GM23338 (cell line): ENCODE measurements around the gene ZNF479. TPM values are rescaled to one million over a fixed set of nuclear protein-coding genes. Genes with fewer than 3 reads are reported as not detected.

ENCODE experiments used
- ATAC-seq: fragments of 200-7000 bp; cut with Tn5 transposase; 3 replicates; pipeline ENCODE4 v1.9.1; 2020
- DNase-seq: peaks from one replicate; pipeline ENCODE4 v3.0.0-alpha.2; 2015; ENCODE audit warnings: low spot score
- H2AFZ ChIP-seq: fragments of 200-600 bp; sonication (generic); 2 replicates; pipeline ENCODE4 v1.8.0; 2016; ENCODE audit warnings: antibody characterized with exemption, mild to moderate bottlenecking, moderate library complexity
- H3F3A ChIP-seq: fragments of 200-600 bp; sonication (generic); replicated peaks from 2 replicates; pipeline ENCODE4 v1.8.0; 2017; ENCODE audit warnings: antibody characterized with exemption, mixed run types, low read depth
- H3K27ac ChIP-seq: fragments of 200-600 bp; sonication (generic); 2 replicates; pipeline ENCODE4 v1.6.1; 2016; ENCODE audit warnings: low read depth
- H3K27me3 ChIP-seq: fragments of 200-600 bp; sonication (generic); 2 replicates; pipeline ENCODE4 v1.8.0; 2016; ENCODE audit warnings: mild to moderate bottlenecking, mixed run types, moderate library complexity; ENCODE audit not compliant: insufficient read depth
- H3K36me3 ChIP-seq: fragments of 200-600 bp; sonication (generic); 2 replicates; pipeline ENCODE4 v1.8.0; 2016; ENCODE audit warnings: mild to moderate bottlenecking; ENCODE audit not compliant: insufficient read depth
- H3K4me1 ChIP-seq: fragments of 200-600 bp; sonication (generic); 2 replicates; pipeline ENCODE4 v1.8.0; 2016; ENCODE audit warnings: mild to moderate bottlenecking, moderate library complexity; ENCODE audit not compliant: insufficient read depth
- H3K4me2 ChIP-seq: fragments of 200-600 bp; sonication (generic); 2 replicates; pipeline ENCODE4 v1.7.1; 2017; ENCODE audit warnings: mixed run types
- H3K4me3 ChIP-seq: fragments of 200-600 bp; sonication (generic); 2 replicates; pipeline ENCODE4 v1.6.1; 2016; ENCODE audit warnings: mixed run types
- H3K79me2 ChIP-seq: fragments of 200-600 bp; sonication (generic); replicated peaks from 2 replicates; pipeline ENCODE4 v1.8.0; 2017; ENCODE audit warnings: mild to moderate bottlenecking; ENCODE audit not compliant: insufficient read depth
- H3K9me2 ChIP-seq: fragments of 200-600 bp; sonication (generic); 2 replicates; pipeline ENCODE4 v1.8.0; 2017; ENCODE audit not compliant: insufficient read depth
- H4K20me1 ChIP-seq: fragments of 200-600 bp; sonication (generic); replicated peaks from 2 replicates; pipeline ENCODE4 v1.8.0; 2017; ENCODE audit warnings: mild to moderate bottlenecking; ENCODE audit not compliant: insufficient read depth
- H3K27ac Mint-ChIP-seq: 2 replicates; pipeline ENCODE4 v1.8.0; 2020; ENCODE audit warnings: inconsistent platforms, mild to moderate bottlenecking, moderate library complexity, mixed read lengths
- H3K27me3 Mint-ChIP-seq: 3 replicates; pipeline ENCODE4 v1.8.0; 2022; ENCODE audit warnings: low read depth, mild to moderate bottlenecking, moderate library complexity, mixed read lengths, inconsistent platforms; ENCODE audit not compliant: insufficient read depth, poor library complexity
- H3K36me3 Mint-ChIP-seq: 3 replicates; pipeline ENCODE4 v1.8.0; 2021; ENCODE audit warnings: low read depth, mild to moderate bottlenecking, inconsistent platforms, moderate library complexity, mixed read lengths
- H3K4me1 Mint-ChIP-seq: 3 replicates; pipeline ENCODE4 v1.8.0; 2020; ENCODE audit warnings: mild to moderate bottlenecking, inconsistent platforms, mixed read lengths
- H3K4me3 Mint-ChIP-seq: 3 replicates; pipeline ENCODE4 v1.8.0; 2021; ENCODE audit warnings: moderate library complexity, mild to moderate bottlenecking, inconsistent platforms, mixed read lengths
- H3K9me3 Mint-ChIP-seq: 3 replicates; pipeline ENCODE4 v1.8.0; 2020; ENCODE audit warnings: moderate library complexity, mild to moderate bottlenecking, inconsistent platforms, mixed read lengths
- CREB1 ChIP-seq: fragments of 250-450 bp; sonication (Bioruptor Pico); IDR thresholded peaks from 2 replicates; pipeline ENCODE4 v1.5.0; 2020; ENCODE audit warnings: low read depth, mild to moderate bottlenecking, moderate library complexity
- EZH2 ChIP-seq: fragments of 200-600 bp; sonication (generic); IDR thresholded peaks from one replicate; pipeline ENCODE4 v1.8.0; 2017; ENCODE audit warnings: antibody characterized with exemption, mild to moderate bottlenecking, low read depth; ENCODE audit not compliant: unreplicated experiment
- EZH2phosphoT487 ChIP-seq: fragments of 200-600 bp; sonication (generic); IDR thresholded peaks from one replicate; pipeline ENCODE4 v1.8.1; 2018; ENCODE audit warnings: antibody characterized with exemption; ENCODE audit not compliant: unreplicated experiment
- JUNB ChIP-seq: IDR thresholded peaks from one replicate; pipeline ENCODE4 v1.6.1; 2016; ENCODE audit warnings: antibody characterized with exemption; ENCODE audit not compliant: unreplicated experiment
- NANOG ChIP-seq: IDR thresholded peaks from 2 replicates; pipeline ENCODE4 v1.6.1; 2016; ENCODE audit warnings: antibody characterized with exemption, borderline replicate concordance
- POLR2AphosphoS5 ChIP-seq: IDR thresholded peaks from 2 replicates; pipeline ENCODE4 v1.6.1; 2016; ENCODE audit warnings: antibody characterized with exemption, low read depth
- STAT1 ChIP-seq: IDR thresholded peaks from one replicate; pipeline ENCODE4 v1.6.1; 2016; ENCODE audit warnings: antibody characterized with exemption; ENCODE audit not compliant: unreplicated experiment
- ZNF114 ChIP-seq: fragments of 250-450 bp; sonication (Bioruptor Pico); IDR thresholded peaks from 2 replicates; pipeline ENCODE4 v1.5.0; 2020; ENCODE audit warnings: mild to moderate bottlenecking, moderate library complexity
- ZNF331 ChIP-seq: fragments of 250-450 bp; sonication (Bioruptor Pico); IDR thresholded peaks from 2 replicates; pipeline ENCODE4 v1.5.0; 2020; ENCODE audit warnings: low read depth, mild to moderate bottlenecking, moderate library complexity
- polyA plus RNA-seq: library from polyadenylated mRNA; unstranded; fragments of >200 nt; fragmentation: Nextera tagmentation; extraction: Ambion mirVana; gene quantifications from 2 replicates; pipeline ENCODE4 v1.2.1, GENCODE V29; 2016
- total RNA-seq: library from RNA; depleted of rRNA; stranded (reverse); fragments of >200 nt; shearing (Covaris generic); gene quantifications from 2 replicates; pipeline ENCODE4 v1.2.3, GENCODE V29; 2014
- TF ChIP-seq, protein P1 (sequence below), 2 experiments: fragments of 200-600 bp in 1 of 2; sonication (generic) in 1 of 2; conservative IDR thresholded peaks; 2 replicates each; pipeline versions ENCODE4 v1.5.1 to v1.6.1; 2016 to 2017; ENCODE audit warnings: antibody characterized with exemption in 2 of 2, low read depth in 2 of 2, mild to moderate bottlenecking in 2 of 2, moderate library complexity in 1 of 2
- TF ChIP-seq, protein P2 (sequence below): IDR thresholded peaks from one replicate; pipeline ENCODE4 v1.6.1; 2018; ENCODE audit warnings: antibody characterized with exemption; ENCODE audit not compliant: unreplicated experiment
- TF ChIP-seq, protein P3 (sequence below): IDR thresholded peaks from 2 replicates; pipeline ENCODE4 v1.6.1; 2016; ENCODE audit warnings: antibody characterized with exemption
- TF ChIP-seq, protein P4 (sequence below): fragments of 250-450 bp; sonication (Bioruptor Pico); IDR thresholded peaks from 2 replicates; pipeline ENCODE4 v1.5.0; 2020; ENCODE audit warnings: mild to moderate bottlenecking, moderate library complexity

ZNF479 gene
- total and polyA plus RNA-seq, 2 experiments from 2014 or later: not detected

DNA sequence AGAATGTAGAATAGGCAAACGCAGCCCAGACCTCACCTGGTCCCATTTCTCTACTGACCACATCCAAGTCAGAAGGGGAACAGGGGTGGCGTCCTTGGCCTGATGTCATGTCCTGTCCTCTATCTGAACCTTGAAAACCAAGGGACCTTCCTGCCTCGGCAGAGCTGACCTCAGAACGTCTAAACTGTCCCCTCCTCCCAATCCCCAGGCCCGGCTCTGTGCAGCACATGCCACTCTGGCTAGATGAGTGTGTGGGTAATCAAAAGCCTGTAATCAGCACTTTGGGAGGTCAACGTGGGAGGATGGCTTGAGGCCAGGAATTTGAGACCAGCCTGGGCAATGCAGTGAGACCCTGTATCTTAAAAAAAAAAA, 46.5 kb upstream of the ZNF479 start:
- no peaks in the 10 kb centered on the region for H3K79me2 ChIP-seq
- Mint-ChIP-seq H3K4me1 (no peaks in the 10 kb centered on the region), H3K27ac (no peak overlapping the region), H3K27me3 (peaks cover 7% of the 10 kb centered on the region), H3K36me3 (peaks cover 33% of the 10 kb centered on the region), H3K9me3 (peaks cover 69% of the 10 kb centered on the region), H3K4me3 (no peak overlapping the region)
- DNase-seq (no peak), ATAC-seq (no peak)
- no peak overlapping the region for H3K4me3 ChIP-seq
- no peak overlapping the region for H3K4me2 ChIP-seq
- H2AFZ ChIP-seq: no peak overlapping the region
- H3K4me1 ChIP-seq: no peaks in the 10 kb centered on the region
- no peak overlapping the region for H3K27ac ChIP-seq
- no peaks in the 10 kb centered on the region for H3K27me3 ChIP-seq
- H3K9me2 ChIP-seq: no peaks in the 10 kb centered on the region
- TF ChIP-seq, protein P1, sequence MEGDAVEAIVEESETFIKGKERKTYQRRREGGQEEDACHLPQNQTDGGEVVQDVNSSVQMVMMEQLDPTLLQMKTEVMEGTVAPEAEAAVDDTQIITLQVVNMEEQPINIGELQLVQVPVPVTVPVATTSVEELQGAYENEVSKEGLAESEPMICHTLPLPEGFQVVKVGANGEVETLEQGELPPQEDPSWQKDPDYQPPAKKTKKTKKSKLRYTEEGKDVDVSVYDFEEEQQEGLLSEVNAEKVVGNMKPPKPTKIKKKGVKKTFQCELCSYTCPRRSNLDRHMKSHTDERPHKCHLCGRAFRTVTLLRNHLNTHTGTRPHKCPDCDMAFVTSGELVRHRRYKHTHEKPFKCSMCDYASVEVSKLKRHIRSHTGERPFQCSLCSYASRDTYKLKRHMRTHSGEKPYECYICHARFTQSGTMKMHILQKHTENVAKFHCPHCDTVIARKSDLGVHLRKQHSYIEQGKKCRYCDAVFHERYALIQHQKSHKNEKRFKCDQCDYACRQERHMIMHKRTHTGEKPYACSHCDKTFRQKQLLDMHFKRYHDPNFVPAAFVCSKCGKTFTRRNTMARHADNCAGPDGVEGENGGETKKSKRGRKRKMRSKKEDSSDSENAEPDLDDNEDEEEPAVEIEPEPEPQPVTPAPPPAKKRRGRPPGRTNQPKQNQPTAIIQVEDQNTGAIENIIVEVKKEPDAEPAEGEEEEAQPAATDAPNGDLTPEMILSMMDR (conservative IDR thresholded peaks at IDR 0.05; ENCODE audit: low read depth in 2 of 2): no peak
- no peak for TF ChIP-seq ZNF114 (CRISPR knock-in tag)
- no peak for TF ChIP-seq STAT1
- no peak for TF ChIP-seq EZH2phosphoT487
- no peak for TF ChIP-seq NANOG
- TF ChIP-seq CREB1 (CRISPR knock-in tag): no peak
- TF ChIP-seq JUNB: no peak
- no peak for TF ChIP-seq POLR2AphosphoS5
- TF ChIP-seq, protein P2, sequence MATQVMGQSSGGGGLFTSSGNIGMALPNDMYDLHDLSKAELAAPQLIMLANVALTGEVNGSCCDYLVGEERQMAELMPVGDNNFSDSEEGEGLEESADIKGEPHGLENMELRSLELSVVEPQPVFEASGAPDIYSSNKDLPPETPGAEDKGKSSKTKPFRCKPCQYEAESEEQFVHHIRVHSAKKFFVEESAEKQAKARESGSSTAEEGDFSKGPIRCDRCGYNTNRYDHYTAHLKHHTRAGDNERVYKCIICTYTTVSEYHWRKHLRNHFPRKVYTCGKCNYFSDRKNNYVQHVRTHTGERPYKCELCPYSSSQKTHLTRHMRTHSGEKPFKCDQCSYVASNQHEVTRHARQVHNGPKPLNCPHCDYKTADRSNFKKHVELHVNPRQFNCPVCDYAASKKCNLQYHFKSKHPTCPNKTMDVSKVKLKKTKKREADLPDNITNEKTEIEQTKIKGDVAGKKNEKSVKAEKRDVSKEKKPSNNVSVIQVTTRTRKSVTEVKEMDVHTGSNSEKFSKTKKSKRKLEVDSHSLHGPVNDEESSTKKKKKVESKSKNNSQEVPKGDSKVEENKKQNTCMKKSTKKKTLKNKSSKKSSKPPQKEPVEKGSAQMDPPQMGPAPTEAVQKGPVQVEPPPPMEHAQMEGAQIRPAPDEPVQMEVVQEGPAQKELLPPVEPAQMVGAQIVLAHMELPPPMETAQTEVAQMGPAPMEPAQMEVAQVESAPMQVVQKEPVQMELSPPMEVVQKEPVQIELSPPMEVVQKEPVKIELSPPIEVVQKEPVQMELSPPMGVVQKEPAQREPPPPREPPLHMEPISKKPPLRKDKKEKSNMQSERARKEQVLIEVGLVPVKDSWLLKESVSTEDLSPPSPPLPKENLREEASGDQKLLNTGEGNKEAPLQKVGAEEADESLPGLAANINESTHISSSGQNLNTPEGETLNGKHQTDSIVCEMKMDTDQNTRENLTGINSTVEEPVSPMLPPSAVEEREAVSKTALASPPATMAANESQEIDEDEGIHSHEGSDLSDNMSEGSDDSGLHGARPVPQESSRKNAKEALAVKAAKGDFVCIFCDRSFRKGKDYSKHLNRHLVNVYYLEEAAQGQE: no peak
- TF ChIP-seq EZH2: no peak
- TF ChIP-seq, protein P3, sequence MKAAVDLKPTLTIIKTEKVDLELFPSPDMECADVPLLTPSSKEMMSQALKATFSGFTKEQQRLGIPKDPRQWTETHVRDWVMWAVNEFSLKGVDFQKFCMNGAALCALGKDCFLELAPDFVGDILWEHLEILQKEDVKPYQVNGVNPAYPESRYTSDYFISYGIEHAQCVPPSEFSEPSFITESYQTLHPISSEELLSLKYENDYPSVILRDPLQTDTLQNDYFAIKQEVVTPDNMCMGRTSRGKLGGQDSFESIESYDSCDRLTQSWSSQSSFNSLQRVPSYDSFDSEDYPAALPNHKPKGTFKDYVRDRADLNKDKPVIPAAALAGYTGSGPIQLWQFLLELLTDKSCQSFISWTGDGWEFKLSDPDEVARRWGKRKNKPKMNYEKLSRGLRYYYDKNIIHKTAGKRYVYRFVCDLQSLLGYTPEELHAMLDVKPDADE: no peak
- TF ChIP-seq ZNF331 (CRISPR knock-in tag): no peak
- TF ChIP-seq, protein P4, sequence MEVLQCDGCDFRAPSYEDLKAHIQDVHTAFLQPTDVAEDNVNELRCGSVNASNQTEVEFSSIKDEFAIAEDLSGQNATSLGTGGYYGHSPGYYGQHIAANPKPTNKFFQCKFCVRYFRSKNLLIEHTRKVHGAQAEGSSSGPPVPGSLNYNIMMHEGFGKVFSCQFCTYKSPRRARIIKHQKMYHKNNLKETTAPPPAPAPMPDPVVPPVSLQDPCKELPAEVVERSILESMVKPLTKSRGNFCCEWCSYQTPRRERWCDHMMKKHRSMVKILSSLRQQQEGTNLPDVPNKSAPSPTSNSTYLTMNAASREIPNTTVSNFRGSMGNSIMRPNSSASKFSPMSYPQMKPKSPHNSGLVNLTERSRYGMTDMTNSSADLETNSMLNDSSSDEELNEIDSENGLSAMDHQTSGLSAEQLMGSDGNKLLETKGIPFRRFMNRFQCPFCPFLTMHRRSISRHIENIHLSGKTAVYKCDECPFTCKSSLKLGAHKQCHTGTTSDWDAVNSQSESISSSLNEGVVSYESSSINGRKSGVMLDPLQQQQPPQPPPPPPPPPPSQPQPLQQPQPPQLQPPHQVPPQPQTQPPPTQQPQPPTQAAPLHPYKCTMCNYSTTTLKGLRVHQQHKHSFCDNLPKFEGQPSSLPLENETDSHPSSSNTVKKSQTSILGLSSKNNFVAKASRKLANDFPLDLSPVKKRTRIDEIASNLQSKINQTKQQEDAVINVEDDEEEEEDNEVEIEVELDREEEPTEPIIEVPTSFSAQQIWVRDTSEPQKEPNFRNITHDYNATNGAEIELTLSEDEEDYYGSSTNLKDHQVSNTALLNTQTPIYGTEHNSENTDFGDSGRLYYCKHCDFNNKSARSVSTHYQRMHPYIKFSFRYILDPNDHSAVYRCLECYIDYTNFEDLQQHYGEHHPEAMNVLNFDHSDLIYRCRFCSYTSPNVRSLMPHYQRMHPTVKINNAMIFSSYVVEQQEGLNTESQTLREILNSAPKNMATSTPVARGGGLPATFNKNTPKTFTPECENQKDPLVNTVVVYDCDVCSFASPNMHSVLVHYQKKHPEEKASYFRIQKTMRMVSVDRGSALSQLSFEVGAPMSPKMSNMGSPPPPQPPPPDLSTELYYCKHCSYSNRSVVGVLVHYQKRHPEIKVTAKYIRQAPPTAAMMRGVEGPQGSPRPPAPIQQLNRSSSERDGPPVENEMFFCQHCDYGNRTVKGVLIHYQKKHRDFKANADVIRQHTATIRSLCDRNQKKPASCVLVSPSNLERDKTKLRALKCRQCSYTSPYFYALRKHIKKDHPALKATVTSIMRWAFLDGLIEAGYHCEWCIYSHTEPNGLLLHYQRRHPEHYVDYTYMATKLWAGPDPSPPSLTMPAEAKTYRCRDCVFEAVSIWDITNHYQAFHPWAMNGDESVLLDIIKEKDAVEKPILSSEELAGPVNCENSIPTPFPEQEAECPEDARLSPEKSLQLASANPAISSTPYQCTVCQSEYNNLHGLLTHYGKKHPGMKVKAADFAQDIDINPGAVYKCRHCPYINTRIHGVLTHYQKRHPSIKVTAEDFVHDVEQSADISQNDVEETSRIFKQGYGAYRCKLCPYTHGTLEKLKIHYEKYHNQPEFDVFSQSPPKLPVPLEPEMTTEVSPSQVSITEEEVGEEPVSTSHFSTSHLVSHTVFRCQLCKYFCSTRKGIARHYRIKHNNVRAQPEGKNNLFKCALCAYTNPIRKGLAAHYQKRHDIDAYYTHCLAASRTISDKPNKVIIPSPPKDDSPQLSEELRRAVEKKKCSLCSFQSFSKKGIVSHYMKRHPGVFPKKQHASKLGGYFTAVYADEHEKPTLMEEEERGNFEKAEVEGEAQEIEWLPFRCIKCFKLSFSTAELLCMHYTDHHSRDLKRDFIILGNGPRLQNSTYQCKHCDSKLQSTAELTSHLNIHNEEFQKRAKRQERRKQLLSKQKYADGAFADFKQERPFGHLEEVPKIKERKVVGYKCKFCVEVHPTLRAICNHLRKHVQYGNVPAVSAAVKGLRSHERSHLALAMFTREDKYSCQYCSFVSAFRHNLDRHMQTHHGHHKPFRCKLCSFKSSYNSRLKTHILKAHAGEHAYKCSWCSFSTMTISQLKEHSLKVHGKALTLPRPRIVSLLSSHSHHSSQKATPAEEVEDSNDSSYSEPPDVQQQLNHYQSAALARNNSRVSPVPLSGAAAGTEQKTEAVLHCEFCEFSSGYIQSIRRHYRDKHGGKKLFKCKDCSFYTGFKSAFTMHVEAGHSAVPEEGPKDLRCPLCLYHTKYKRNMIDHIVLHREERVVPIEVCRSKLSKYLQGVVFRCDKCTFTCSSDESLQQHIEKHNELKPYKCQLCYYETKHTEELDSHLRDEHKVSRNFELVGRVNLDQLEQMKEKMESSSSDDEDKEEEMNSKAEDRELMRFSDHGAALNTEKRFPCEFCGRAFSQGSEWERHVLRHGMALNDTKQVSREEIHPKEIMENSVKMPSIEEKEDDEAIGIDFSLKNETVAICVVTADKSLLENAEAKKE (CRISPR knock-in tag): no peak
- H4K20me1 ChIP-seq: no peaks in the 10 kb centered on the region
- H3F3A ChIP-seq: no peaks in the 10 kb centered on the region
- H3K36me3 ChIP-seq: no peaks in the 10 kb centered on the region; the same call in 1 of the 2 replicates
